Fibroblast of villous mesenchyme (primary cell): ENCODE results near the gene ZDHHC8. TPM values are rescaled to one million over a fixed set of nuclear protein-coding genes. Genes with fewer than 3 reads are reported as not detected.

Experiments used
- DNase-seq: peaks from one replicate; pipeline ENCODE4 v3.0.0-alpha.2; 2010; ENCODE audit warnings: low read depth
- H3K4me3 ChIP-seq: 2 replicates; pipeline ENCODE4 v1.5.1; 2011; ENCODE audit warnings: low read depth, mild to moderate bottlenecking, low read length
- total RNA-seq: library from RNA; depleted of rRNA; stranded (reverse); fragments of >200 nt; gene quantifications from 2 replicates; pipeline ENCODE4 v1.2.3, GENCODE V29; 2012
- TF ChIP-seq, protein P1 (sequence below): IDR thresholded peaks from 2 replicates; pipeline ENCODE4 v1.5.1; 2012; ENCODE audit warnings: low read depth, mild to moderate bottlenecking, low read length; ENCODE audit not compliant: insufficient read depth

Gene ZDHHC8
- total RNA-seq, 1 donor = 10.8 TPM

DNA sequence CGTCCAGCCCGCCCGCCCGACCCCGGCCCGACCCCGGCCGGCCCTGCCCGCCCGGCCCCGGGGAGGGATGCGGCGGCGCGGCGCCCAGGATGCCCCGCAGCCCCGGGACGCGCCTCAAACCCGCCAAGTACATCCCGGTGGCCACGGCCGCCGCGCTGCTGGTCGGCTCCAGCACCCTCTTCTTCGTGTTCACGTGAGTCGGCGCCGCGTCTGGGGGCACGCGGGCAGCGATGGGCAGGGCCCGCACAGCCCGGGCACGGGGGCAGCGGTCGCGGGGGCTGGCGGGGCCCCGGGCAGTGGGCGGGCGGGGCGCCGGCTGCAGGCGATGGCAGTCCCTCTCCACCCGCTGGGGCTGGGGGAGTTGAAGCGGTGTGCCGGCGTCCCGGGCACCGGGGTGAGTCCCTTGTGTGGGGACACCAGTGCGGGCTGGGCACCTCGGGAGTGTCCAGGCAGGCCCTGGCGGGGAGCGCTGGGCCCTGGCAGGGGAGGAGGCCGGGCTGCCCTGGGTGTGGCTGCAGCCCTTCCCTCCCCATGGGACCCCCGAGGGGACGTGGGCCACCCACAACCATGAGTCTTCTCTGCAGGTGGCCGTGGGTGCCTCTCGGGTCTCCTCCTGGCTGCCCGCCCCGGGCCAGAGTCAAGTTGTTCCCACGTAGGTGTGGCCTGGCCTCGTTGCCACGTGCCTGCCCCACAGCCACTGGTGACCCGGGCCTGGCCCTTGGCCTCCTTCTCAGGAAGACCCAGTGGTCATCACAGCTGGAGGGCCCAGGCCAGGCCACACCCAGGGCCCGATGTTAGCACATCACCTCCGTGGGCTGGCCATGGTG, 468 bp downstream of the ZDHHC8 start:
- DNase-seq = peak; percentile 30
- H3K4me3 ChIP-seq = peak overlapping the region; percentile 85

GRCh38 chr22:20132686-20133246, 1.2 kb downstream of the ZDHHC8 start:
- peak overlapping the region; percentile 85 for H3K4me3 ChIP-seq
- TF ChIP-seq, protein P1, sequence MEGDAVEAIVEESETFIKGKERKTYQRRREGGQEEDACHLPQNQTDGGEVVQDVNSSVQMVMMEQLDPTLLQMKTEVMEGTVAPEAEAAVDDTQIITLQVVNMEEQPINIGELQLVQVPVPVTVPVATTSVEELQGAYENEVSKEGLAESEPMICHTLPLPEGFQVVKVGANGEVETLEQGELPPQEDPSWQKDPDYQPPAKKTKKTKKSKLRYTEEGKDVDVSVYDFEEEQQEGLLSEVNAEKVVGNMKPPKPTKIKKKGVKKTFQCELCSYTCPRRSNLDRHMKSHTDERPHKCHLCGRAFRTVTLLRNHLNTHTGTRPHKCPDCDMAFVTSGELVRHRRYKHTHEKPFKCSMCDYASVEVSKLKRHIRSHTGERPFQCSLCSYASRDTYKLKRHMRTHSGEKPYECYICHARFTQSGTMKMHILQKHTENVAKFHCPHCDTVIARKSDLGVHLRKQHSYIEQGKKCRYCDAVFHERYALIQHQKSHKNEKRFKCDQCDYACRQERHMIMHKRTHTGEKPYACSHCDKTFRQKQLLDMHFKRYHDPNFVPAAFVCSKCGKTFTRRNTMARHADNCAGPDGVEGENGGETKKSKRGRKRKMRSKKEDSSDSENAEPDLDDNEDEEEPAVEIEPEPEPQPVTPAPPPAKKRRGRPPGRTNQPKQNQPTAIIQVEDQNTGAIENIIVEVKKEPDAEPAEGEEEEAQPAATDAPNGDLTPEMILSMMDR = no peak
- DNase-seq = no peak

More for the DNA sequence above, 468 bp downstream of the ZDHHC8 start:
- TF ChIP-seq, protein P1 = no peak

DNA sequence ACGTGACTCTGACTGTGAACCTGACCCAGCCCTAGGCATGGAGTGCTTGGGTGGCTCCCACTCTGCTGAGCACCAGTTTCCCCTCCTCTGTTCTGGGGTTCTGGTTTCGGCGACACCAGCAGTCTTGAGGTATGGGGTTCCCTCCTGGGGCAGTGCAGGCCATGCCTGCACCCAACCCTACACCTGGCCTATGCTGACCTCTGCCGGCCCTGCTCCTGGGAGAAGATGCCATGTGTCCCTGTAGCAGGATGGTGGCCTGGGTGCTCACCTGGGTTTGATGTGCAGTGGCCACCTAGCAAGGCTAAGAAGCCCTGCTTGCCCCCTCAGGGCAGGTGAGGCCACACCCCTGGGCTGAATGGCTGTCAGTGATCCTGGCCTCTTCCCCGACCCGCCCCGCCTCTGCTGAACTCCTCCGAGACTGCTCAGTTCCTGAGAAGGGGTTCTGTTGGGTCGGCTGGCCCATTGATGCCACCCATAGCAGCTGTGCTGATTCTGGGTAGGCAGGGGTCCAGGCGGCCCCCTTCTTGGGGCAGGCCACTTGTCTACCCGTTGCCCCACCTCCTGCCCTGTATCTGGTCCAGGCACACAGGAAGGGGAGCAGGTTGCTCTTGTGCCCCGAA, 2.4 kb downstream of the ZDHHC8 start:
- DNase-seq = no peak
- TF ChIP-seq, protein P1 = no peak
- H3K4me3 ChIP-seq = no peak overlapping the region

DNA sequence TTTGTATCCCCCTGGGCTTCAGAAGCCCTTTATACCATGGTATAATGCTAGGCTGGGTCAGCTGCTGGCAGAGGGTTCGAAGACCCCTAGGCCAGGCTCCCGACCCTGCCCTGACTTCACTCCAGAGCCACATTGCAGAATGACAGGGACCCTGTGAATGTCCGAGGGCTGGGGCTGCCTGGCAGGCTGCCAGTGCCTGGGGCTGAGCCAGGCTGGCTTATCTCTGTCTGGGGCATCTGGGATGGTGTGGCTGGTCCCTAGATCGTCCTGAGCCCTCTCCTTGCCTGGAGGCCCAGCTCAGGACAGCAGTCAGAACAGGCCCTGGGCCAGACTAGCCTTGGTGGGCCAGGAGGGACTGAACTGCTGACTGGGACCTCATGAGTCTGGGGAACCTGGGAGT, 3.7 kb downstream of the ZDHHC8 start:
- TF ChIP-seq, protein P1 = no peak
- H3K4me3 ChIP-seq = no peak overlapping the region
- no peak for DNase-seq

GRCh38 chr22:20135806-20136602, 4.4 kb downstream of the ZDHHC8 start:
- TF ChIP-seq, protein P1 = no peak
- DNase-seq = no peak
- H3K4me3 ChIP-seq = no peak overlapping the region

DNA sequence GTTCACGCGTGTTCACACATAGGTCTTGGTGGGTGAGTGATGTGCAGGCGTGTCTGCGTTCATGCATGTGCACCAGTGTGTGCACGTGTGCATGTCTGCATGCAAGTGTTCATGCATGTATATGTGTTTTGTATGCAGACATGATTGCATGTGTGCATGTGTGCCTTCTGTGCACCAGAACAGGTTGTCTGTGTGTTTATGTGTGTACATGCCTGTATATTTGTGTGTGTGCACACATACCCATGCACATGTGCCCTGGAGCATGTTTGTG, 4.9 kb downstream of the ZDHHC8 start:
- TF ChIP-seq, protein P1 = no peak
- no peak overlapping the region for H3K4me3 ChIP-seq
- no peak for DNase-seq
